GM12878 (cell line): ENCODE measurements around the gene IGF1R. TPM values are rescaled to one million over a fixed set of nuclear protein-coding genes. Genes with fewer than 3 reads are reported as not detected.

Experiments
- ATAC-seq: fragments of 200-7000 bp; cut with Tn5 transposase; 3 replicates; pipeline ENCODE4 v1.9.1; 2020; ENCODE audit warnings: mild to moderate bottlenecking, moderate library complexity
- BruUV-seq: library from RNA; stranded (reverse); fragments of 400-500 nt; replicated peaks from 2 replicates; lab custom pipeline; 2021; lab: Mats Ljungman, UMichigan
- CTCF ChIA-PET: fragments of 300-600 bp; sonication (Branson Sonifier 250); formaldehyde crosslinking; extraction: SDS; loops from one replicate; lab custom pipeline; 2021; ENCODE audit warnings: inconsistent platforms; lab: Yijun Ruan, JAX
- POLR2A ChIA-PET: fragments of 350-600 bp; formaldehyde crosslinking; extraction: SDS; loops from one replicate; lab custom pipeline; 2021; ENCODE audit warnings: inconsistent platforms; lab: Charles Lee
- RAD21 ChIA-PET: fragments of 300-600 bp; sonication (Branson Sonifier 250); formaldehyde crosslinking; loops from one replicate; lab custom pipeline; 2023; ENCODE audit warnings: antibody characterized with exemption; ENCODE audit not compliant: unreplicated experiment; lab: Charles Lee
- SMC1A ChIA-PET: fragments of 300-600 bp; sonication (Branson Sonifier 250); formaldehyde crosslinking; loops from one replicate; lab custom pipeline; 2023; ENCODE audit not compliant: unreplicated experiment, uncharacterized antibody; lab: Charles Lee
- DNase-seq: peaks from one replicate; pipeline ENCODE4 v3.0.0-alpha.2; 2011; ENCODE audit warnings: low read depth, low spot score
- FAIRE-seq: peaks from 3 replicates; lab custom pipeline; 2011; peaks lifted over from hg19 to GRCh38; lab: Jason Lieb, UNC
- H2AFZ ChIP-seq: 2 replicates; pipeline ENCODE4 v1.6.0; 2011; ENCODE audit warnings: low read depth, low read length, control low read depth; ENCODE audit not compliant: control insufficient read depth
- H3K27ac ChIP-seq: 2 replicates; pipeline ENCODE4 v1.5.1; 2011; ENCODE audit warnings: control low read depth; ENCODE audit not compliant: control insufficient read depth, insufficient read depth
- H3K27me3 ChIP-seq, 2 experiments: replicated peaks in 1 of 2; 2 replicates each; pipeline versions ENCODE4 v1.6.0 to v1.6.1; 2011; ENCODE audit warnings: low read length in 1 of 2; ENCODE audit not compliant: control insufficient read depth in 2 of 2, insufficient read depth in 2 of 2
- H3K36me3 ChIP-seq, 2 experiments: 2 replicates each; pipeline ENCODE4 v1.5.1; 2011; ENCODE audit warnings: low read length in 1 of 2; ENCODE audit not compliant: control insufficient read depth in 2 of 2, insufficient read depth in 2 of 2
- H3K4me1 ChIP-seq: 2 replicates; pipeline ENCODE4 v1.6.1; 2011; ENCODE audit warnings: mild to moderate bottlenecking, low read length, moderate library complexity, mixed read lengths; ENCODE audit not compliant: control insufficient read depth, insufficient read depth
- H3K4me2 ChIP-seq: 2 replicates; pipeline ENCODE4 v1.6.0; 2011; ENCODE audit warnings: control low read depth; ENCODE audit not compliant: control insufficient read depth, insufficient read depth
- H3K4me3 ChIP-seq: fragments of 200-600 bp; sonication (generic); 2 replicates; pipeline ENCODE4 v1.5.1; 2016
- H3K79me2 ChIP-seq: 2 replicates; pipeline ENCODE4 v1.6.0; 2011; ENCODE audit warnings: low read length; ENCODE audit not compliant: control insufficient read depth, insufficient read depth
- H3K9ac ChIP-seq: 2 replicates; pipeline ENCODE4 v1.8.0; 2011; ENCODE audit warnings: low read length, control low read depth, mixed read lengths; ENCODE audit not compliant: control insufficient read depth, insufficient read depth
- H3K9me3 ChIP-seq: replicated peaks from 3 replicates; pipeline ENCODE4 v1.5.1; 2011; ENCODE audit warnings: mild to moderate bottlenecking, low read length; ENCODE audit not compliant: control insufficient read depth, insufficient read depth
- H4K20me1 ChIP-seq: 2 replicates; pipeline ENCODE4 v1.6.0; 2011; ENCODE audit not compliant: control insufficient read depth, insufficient read depth
- CHD2 ChIP-seq: IDR thresholded peaks from 2 replicates; pipeline ENCODE4 v1.6.1; 2011; ENCODE audit warnings: low read depth, low read length, improper control_type of control experiment, borderline replicate concordance
- FOXM1 ChIP-seq: IDR thresholded peaks from 2 replicates; pipeline ENCODE4 v1.6.1; 2012; ENCODE audit warnings: low read depth, mild to moderate bottlenecking, inconsistent platforms, low read length, moderate library complexity
- JUND ChIP-seq: IDR thresholded peaks from 2 replicates; pipeline ENCODE4 v1.6.1; 2012; ENCODE audit warnings: low read depth, mild to moderate bottlenecking, low read length, improper control_type of control experiment, moderate library complexity
- MEF2A ChIP-seq: IDR thresholded peaks from 2 replicates; pipeline ENCODE4 v1.6.1; 2011; ENCODE audit warnings: low read depth, mild to moderate bottlenecking, low read length, moderate library complexity; ENCODE audit not compliant: insufficient read depth
- SMC3 ChIP-seq: IDR thresholded peaks from 2 replicates; pipeline ENCODE4 v1.6.1; 2011; ENCODE audit warnings: low read length, improper control_type of control experiment, borderline replicate concordance
- SUZ12 ChIP-seq: fragments of 200-600 bp; sonication (generic); IDR thresholded peaks from one replicate; pipeline ENCODE4 v1.6.1; 2018; ENCODE audit warnings: antibody characterized with exemption, mild to moderate bottlenecking; ENCODE audit not compliant: unreplicated experiment
- whole genome bisulfite sequencing: methylation state at CpG from one replicate; pipeline ENCODE4 v1.1.6; 2016; ENCODE audit warnings: low lambda C conversion rate; ENCODE audit not compliant: insufficient replicate concordance, insufficient coverage; ENCODE audit errors: missing lambda C conversion rate; 5-methylcytosine and 5-hydroxymethylcytosine counted together
- in situ Hi-C: fragments of 300-500 bp; cut with MboI; formaldehyde crosslinking; loops from 9 replicates; pipeline ENCODE4 v1.14.3; 2018; ENCODE audit warnings: mixed read lengths
- intact Hi-C: fragments of 100-400 bp; cut with micrococcal nuclease; formaldehyde crosslinking; loops from one replicate; pipeline ENCODE4 v1.14.2; 2022; ENCODE audit not compliant: unreplicated experiment
- polyA plus RNA-seq, 11 experiments: library from polyadenylated mRNA; depleted of rRNA in 4 of 11; unstranded in 6 of 11; stranded (reverse) in 5 of 11; fragments of >200 nt; fragmentation: Nextera tagmentation in 4 of 11; fragmentation: Illumina TruSeq in 1 of 11; extraction: Ambion mirVana in 4 of 11; extraction: Trizol in 1 of 11; gene quantifications; 1 replicate in 1 of 11; 2 replicates in 10 of 11; pipeline versions ENCODE4 v1.2.1 to v1.2.3, GENCODE V29; 2011 to 2016; ENCODE audit warnings: inconsistent platforms in 2 of 11, missing spikeins in 2 of 11, low read depth in 1 of 11
- total RNA-seq, 4 experiments: library from RNA; depleted of rRNA in 3 of 4; stranded (reverse); fragments of >200 nt in 3 of 4; fragmentation: Illumina TruSeq in 1 of 4; extraction: Trizol in 1 of 4; gene quantifications; 2 replicates each; pipeline versions ENCODE4 v1.2.1 to v1.2.3, GENCODE V29; 2013 to 2021

Gene IGF1R
- total and polyA plus RNA-seq, 10 of the 15 experiments (the other 5 are each of a cell fraction or from before 2014, with no cell fraction given) = 0.03 to 2.7 (median 0.66) TPM

GRCh38 chr15:98968576-98968975 is 320.2 kb downstream of the IGF1R start:
- Histone ChIP-seq H3K36me3 (no peaks in the 10 kb centered on the region), H3K9me3 (no peaks in the 10 kb centered on the region), H3K27ac (no peak overlapping the region), H4K20me1 (no peaks in the 10 kb centered on the region), H3K4me1 (no peaks in the 10 kb centered on the region), H3K9ac (no peak overlapping the region), H3K4me2 (no peak overlapping the region), H3K4me3 (no peak overlapping the region), H3K27me3 (no peaks in the 10 kb centered on the region), H3K79me2 (no peaks in the 10 kb centered on the region), H2AFZ (no peak overlapping the region)
- ChIA-PET SMC1A (interaction anchor here (2.3 kb wide), 1 partner anchor 16 kb away, joined by 10 read pairs; no protein-coding TSS in a partner anchor), POLR2A (no interaction called here), CTCF (no interaction called here), RAD21 (no interaction called here)
- BruUV-seq = no TSS peak
- no peak for DNase-seq
- no peak for ATAC-seq
- WGBS = 57% methylated on average over 10 of the region's 10 CpGs
- no peak for FAIRE-seq
- intact Hi-C loops (no loop called here), in situ Hi-C loops (no loop called here)
- TF ChIP-seq FOXM1 (no peak), CHD2 (no peak), MEF2A (no peak)

GRCh38 chr15:98969126-98969735 is 320.9 kb downstream of the IGF1R start:
- no TSS peak for BruUV-seq
- Histone ChIP-seq H3K9me3 (no peaks in the 10 kb centered on the region), H4K20me1 (no peaks in the 10 kb centered on the region), H3K9ac (no peak overlapping the region), H3K4me1 (no peaks in the 10 kb centered on the region), H3K4me3 (no peak overlapping the region), H2AFZ (no peak overlapping the region), H3K79me2 (no peaks in the 10 kb centered on the region), H3K27ac (no peak overlapping the region), H3K4me2 (no peak overlapping the region), H3K27me3 (no peaks in the 10 kb centered on the region), H3K36me3 (no peaks in the 10 kb centered on the region)
- intact Hi-C loops = no loop called here
- ATAC-seq = no peak
- ChIA-PET RAD21 (no interaction called here), CTCF (interaction anchor here (1.2 kb wide), 1 partner anchor 87 kb away, joined by 3 read pairs; no protein-coding TSS in a partner anchor), SMC1A (interaction anchor here (1.8 kb wide), 1 partner anchor 17 kb away, joined by 7 read pairs; no protein-coding TSS in a partner anchor), POLR2A (no interaction called here)
- TF ChIP-seq JUND = no peak
- no peak for TF ChIP-seq SMC3
- TF ChIP-seq SUZ12 = no peak
- WGBS = 60% methylated on average over 29 of the region's 29 CpGs
- DNase-seq = no peak
- in situ Hi-C loops = no loop called here
- FAIRE-seq = no peak
